Epithelial cell of esophagus (primary cell): ENCODE results near the gene MYL2.
A peak's percentile ranks its signal among the peaks of the same experiment; 100 is the strongest.

ENCODE experiments used
- DNase-seq: peaks from one replicate; pipeline ENCODE4 v3.0.0; 2010; ENCODE audit warnings: low read depth
- H3K4me3 ChIP-seq: 2 replicates; pipeline ENCODE4 v1.5.1; 2011; ENCODE audit warnings: mild to moderate bottlenecking, low read length, control low read depth
- CTCF ChIP-seq: IDR thresholded peaks from 2 replicates; pipeline ENCODE4 v1.5.1; 2011; ENCODE audit warnings: low read depth, mild to moderate bottlenecking, low read length, control low read depth, inconsistent platforms; ENCODE audit not compliant: insufficient read depth; ENCODE audit errors: missing control alignments

The MYL2 gene

GRCh38 chr12:110908377-110909152, 11.8 kb downstream of the MYL2 start:
- no peak overlapping the region for H3K4me3 ChIP-seq
- TF ChIP-seq CTCF = no peak
- DNase-seq = peak; percentile 57

GRCh38 chr12:110907583-110907982, 12.8 kb downstream of the MYL2 start:
- no peak for DNase-seq
- no peak overlapping the region for H3K4me3 ChIP-seq
- TF ChIP-seq CTCF = no peak

- no peak for TF ChIP-seq CTCF
- no peak overlapping the region for H3K4me3 ChIP-seq
- DNase-seq = peak; percentile 12
Measured at GRCh38 chr12:110906985-110907384, 13.4 kb downstream of the MYL2 start.

- TF ChIP-seq CTCF = no peak
- DNase-seq = no peak
- no peak overlapping the region for H3K4me3 ChIP-seq
Measured at GRCh38 chr12:110906516-110906915, 13.9 kb downstream of the MYL2 start.

GRCh38 chr12:110906083-110906482, 14.3 kb downstream of the MYL2 start:
- no peak overlapping the region for H3K4me3 ChIP-seq
- TF ChIP-seq CTCF = no peak
- DNase-seq = no peak

GRCh38 chr12:110903511-110903910, 16.9 kb downstream of the MYL2 start:
- H3K4me3 ChIP-seq = no peak overlapping the region
- no peak for DNase-seq
- no peak for TF ChIP-seq CTCF

- no peak overlapping the region for H3K4me3 ChIP-seq
- DNase-seq = no peak
- no peak for TF ChIP-seq CTCF
Measured at GRCh38 chr12:110901401-110901800, 19.0 kb downstream of the MYL2 start.
